B cell (primary cell): Measurements from ENCODE around the gene UBE2L5. TPM values are rescaled to one million over a fixed set of nuclear protein-coding genes. Genes with fewer than 3 reads are reported as not detected.

Experiments used
- ATAC-seq: fragments of 200-7000 bp; cut with Tn5 transposase; one replicate; pipeline ENCODE4 v1.10.0; 2021; ENCODE audit warnings: low read depth, mild to moderate bottlenecking, moderate number of reproducible peaks, moderate library complexity
- CTCF ChIA-PET: fragments of 350-600 bp; sonication (Branson Sonifier 250); formaldehyde crosslinking; loops from one replicate; lab custom pipeline; 2021; ENCODE audit warnings: antibody characterized with exemption, inconsistent platforms; lab: Charles Lee
- POLR2A ChIA-PET: fragments of 350-600 bp; sonication (Branson Sonifier 250); formaldehyde crosslinking; loops from one replicate; lab custom pipeline; 2021; ENCODE audit warnings: antibody characterized with exemption; lab: Charles Lee
- DNase-seq: peaks from one replicate; pipeline ENCODE4 v3.0.0; 2013
- H2AFZ ChIP-seq: 2 replicates; pipeline ENCODE4 v1.6.1; 2012; ENCODE audit warnings: mild to moderate bottlenecking, low read depth, low read length; ENCODE audit not compliant: insufficient read depth, poor library complexity, severe bottlenecking
- H3K27ac ChIP-seq, 2 donors: 1 replicate in 1 of 2; 2 replicates in 1 of 2; pipeline ENCODE4 v1.5.1; 2012 to 2013; ENCODE audit warnings: low read length in 2 of 2, mild to moderate bottlenecking in 2 of 2, moderate library complexity in 1 of 2
- H3K27me3 ChIP-seq, 4 experiments: fragments of 200-600 bp in 1 of 4; sonication (generic) in 1 of 4; replicated peaks in 1 of 4; 1 replicate in 2 of 4; 2 replicates in 2 of 4; pipeline versions ENCODE4 v1.6.1 to v1.7.0; 2013 to 2016; ENCODE audit warnings: low read length in 3 of 4, mild to moderate bottlenecking in 2 of 4, mixed read lengths in 1 of 4, moderate library complexity in 1 of 4; ENCODE audit not compliant: insufficient read depth in 4 of 4, control insufficient read depth in 3 of 4; ENCODE audit errors: control extremely low read depth in 1 of 4
- H3K36me3 ChIP-seq, 2 experiments: replicated peaks in 1 of 2; 1 replicate in 1 of 2; 2 replicates in 1 of 2; pipeline versions ENCODE4 v1.6.1 to v1.7.1; 2013; ENCODE audit warnings: low read length in 1 of 2; ENCODE audit not compliant: insufficient read depth in 2 of 2, control insufficient read depth in 1 of 2; ENCODE audit errors: control extremely low read depth in 1 of 2, extremely low read depth in 1 of 2
- H3K4me1 ChIP-seq, 2 donors: fragments of 200-600 bp in 1 of 2; sonication (generic) in 1 of 2; 1 replicate in 1 of 2; 2 replicates in 1 of 2; pipeline versions ENCODE4 v1.5.1 to v1.6.1; 2013 to 2017; ENCODE audit warnings: low read length in 2 of 2; ENCODE audit not compliant: control insufficient read depth in 2 of 2, insufficient read depth in 2 of 2
- H3K4me2 ChIP-seq: replicated peaks from 2 replicates; pipeline ENCODE3; 2012; ENCODE audit warnings: mild to moderate bottlenecking, low read depth, low read length; ENCODE audit not compliant: poor library complexity, severe bottlenecking
- H3K4me3 ChIP-seq, 5 experiments: fragments of 200-600 bp in 1 of 5; sonication (generic) in 1 of 5; 1 replicate in 3 of 5; 2 replicates in 2 of 5; pipeline versions ENCODE4 v1.5.1 to v1.7.0; 2011 to 2016; ENCODE audit warnings: low read length in 4 of 5, mild to moderate bottlenecking in 4 of 5, low read depth in 2 of 5, control low read depth in 1 of 5, moderate library complexity in 1 of 5; ENCODE audit not compliant: insufficient read depth in 1 of 5; ENCODE audit errors: control extremely low read depth in 1 of 5, extremely low read depth in 1 of 5
- H3K79me2 ChIP-seq: fragments of 200-600 bp; sonication (generic); one replicate; pipeline ENCODE4 v1.6.0; 2016; ENCODE audit warnings: low read length; ENCODE audit not compliant: control insufficient read depth, insufficient read depth
- H3K9ac ChIP-seq: fragments of 200-600 bp; sonication (generic); 2 replicates; pipeline ENCODE4 v1.6.1; 2017; ENCODE audit warnings: mild to moderate bottlenecking, low read length, moderate library complexity
- H3K9me3 ChIP-seq, 3 donors: one replicate each; pipeline versions ENCODE4 v1.6.1 to v1.7.1; 2013; ENCODE audit warnings: low read length in 2 of 3; ENCODE audit not compliant: control insufficient read depth in 2 of 3, insufficient read depth in 1 of 3; ENCODE audit errors: control extremely low read depth in 1 of 3
- H4K20me1 ChIP-seq: 2 replicates; pipeline ENCODE4 v1.6.0; 2012; ENCODE audit warnings: mild to moderate bottlenecking, low read length; ENCODE audit not compliant: insufficient read depth, control insufficient read depth, poor library complexity, severe bottlenecking
- H3K27ac Mint-ChIP-seq: one replicate; pipeline ENCODE4 v1.8.0; 2021; ENCODE audit warnings: mixed read lengths
- H3K27me3 Mint-ChIP-seq: one replicate; pipeline ENCODE4 v1.8.0; 2021; ENCODE audit warnings: mixed read lengths
- H3K4me1 Mint-ChIP-seq: one replicate; pipeline ENCODE4 v1.8.0; 2021; ENCODE audit warnings: mixed read lengths
- H3K4me3 Mint-ChIP-seq: one replicate; pipeline ENCODE4 v1.8.0; 2021; ENCODE audit warnings: mixed read lengths
- H3K9me3 Mint-ChIP-seq: one replicate; pipeline ENCODE4 v1.8.0; 2022; ENCODE audit warnings: mixed read lengths; ENCODE audit not compliant: insufficient read depth
- CTCF ChIP-seq: fragments of 200-600 bp; IDR thresholded peaks from one replicate; pipeline ENCODE4 v1.8.0; 2022; ENCODE audit warnings: antibody characterized with exemption, mild to moderate bottlenecking
- EZH2 ChIP-seq: IDR thresholded peaks from 2 replicates; pipeline ENCODE4 v1.6.1; 2012; ENCODE audit warnings: borderline replicate concordance, low read depth, mild to moderate bottlenecking, moderate library complexity, low read length; ENCODE audit not compliant: insufficient read depth, poor library complexity, severe bottlenecking
- WGBS: methylation state at CpG from one replicate; pipeline ENCODE4 v1.1.5; 2013; ENCODE audit warnings: missing lambda C conversion rate; ENCODE audit not compliant: insufficient coverage; 5-methylcytosine and 5-hydroxymethylcytosine counted together
- intact Hi-C: fragments of 100-400 bp; cut with micrococcal nuclease; formaldehyde crosslinking; loops from one replicate; pipeline ENCODE4 v1.10.0; 2022
- polyA plus RNA-seq: library from polyadenylated mRNA; depleted of rRNA; stranded (reverse); fragments of >200 nt; gene quantifications from 2 replicates; pipeline ENCODE4 v1.2.3, GENCODE V29; 2012
- total RNA-seq, 2 donors: library from RNA; stranded (reverse); fragments of 120-200 nt in 1 of 2; gene quantifications; 1 replicate in 1 of 2; 2 replicates in 1 of 2; pipeline versions ENCODE4 v1.2.3 to v1.2.4, GENCODE V29; 2013 to 2022

Gene UBE2L5
- total and polyA plus RNA-seq, 2 donors (not counting 1 experiment from before 2014, with no cell fraction given), result 0.16 to 0.57 TPM

GRCh38 chr13:30415430-30416030 lies 6.8 kb upstream of the UBE2L5 start:
- Mint-ChIP-seq H3K27me3 (no peaks in the 10 kb centered on the region), H3K27ac (peak overlapping the region; percentile 91), H3K4me3 (peak overlapping the region; percentile 80), H3K9me3 (no peaks in the 10 kb centered on the region), H3K4me1 (peaks cover 79% of the 10 kb centered on the region)
- intact Hi-C loops, result no loop called here
- no peaks in the 10 kb centered on the region for H3K36me3 ChIP-seq
- ChIA-PET POLR2A (interaction anchor here (0.9 to 2.5 kb wide), 3 partner anchors 14 to 42 kb away, joined by 3 to 7 read pairs (median 4); no protein-coding TSS in a partner anchor), CTCF (interaction anchor here (1.0 to 4.9 kb wide), 7 partner anchors 9 to 80 kb away, joined by 3 to 38 read pairs (median 5); partner anchors contain the start of gene HMGB1)
- H3K79me2 ChIP-seq, result no peaks in the 10 kb centered on the region
- H3K9me3 ChIP-seq, result no peaks in the 10 kb centered on the region
- H3K4me1 ChIP-seq, result peaks cover 44 to 70% of the 10 kb centered on the region in 2 donors
- peak overlapping the region; percentile 71 for H3K4me2 ChIP-seq
- peak overlapping the region; percentile 26 to 88 for H3K27ac ChIP-seq
- peak overlapping the region; percentile 61 for H3K9ac ChIP-seq
- peak overlapping the region in 4 of 5 experiments; percentile 3 to 65 (median 45) for H3K4me3 ChIP-seq
- DNase-seq (peak; percentile 77), ATAC-seq (peak; percentile 78)
- H4K20me1 ChIP-seq, result no peaks in the 10 kb centered on the region
- WGBS, result 100% methylated on average over 1 of the region's 3 CpGs
- peak overlapping the region; percentile 72 for H2AFZ ChIP-seq
- TF ChIP-seq CTCF, result no peak
- no peak for TF ChIP-seq EZH2
- H3K27me3 ChIP-seq, result no peaks in the 10 kb centered on the region

GRCh38 chr13:30416471-30416870 lies 5.8 kb upstream of the UBE2L5 start:
- Histone ChIP-seq H3K79me2 (no peaks in the 10 kb centered on the region), H2AFZ (no peak overlapping the region), H3K4me2 (peak overlapping the region; percentile 71), H3K4me1 (peaks cover 52 to 79% of the 10 kb centered on the region in 2 donors), H4K20me1 (no peaks in the 10 kb centered on the region), H3K27ac (no peak overlapping the region), H3K36me3 (no peaks in the 10 kb centered on the region), H3K9ac (no peak overlapping the region), H3K4me3 (no peak overlapping the region), H3K9me3 (no peaks in the 10 kb centered on the region), H3K27me3 (no peaks in the 10 kb centered on the region)
- Mint-ChIP-seq H3K9me3 (no peaks in the 10 kb centered on the region), H3K27me3 (no peaks in the 10 kb centered on the region), H3K4me1 (peaks cover 81% of the 10 kb centered on the region), H3K4me3 (peak overlapping the region; percentile 41), H3K27ac (peak overlapping the region; percentile 27)
- POLR2A ChIA-PET, result interaction anchor here (1.4 to 2.5 kb wide), 3 partner anchors 13 to 29 kb away, joined by 3 to 7 read pairs (median 4); no protein-coding TSS in a partner anchor
- CTCF ChIA-PET, result interaction anchor here (1.1 to 4.9 kb wide), 7 partner anchors 10 to 284 kb away, joined by 3 to 38 read pairs (median 5); partner anchors contain the start of gene HMGB1
- no peak for ATAC-seq
- whole genome bisulfite sequencing, result 33% methylated on average over 1 of the region's 1 CpG
- no peak for DNase-seq
- intact Hi-C loops, result no loop called here
- TF ChIP-seq CTCF, result no peak
- no peak for TF ChIP-seq EZH2
